WERI-Rb-1 (cell line): ENCODE measurements around the gene RTN3.

Experiments used
- DNase-seq: peaks from one replicate; pipeline ENCODE4 v3.0.0-alpha.2; 2020
- H3K27ac ChIP-seq: fragments of 250-450 bp; sonication (Bioruptor Pico); 2 replicates; pipeline ENCODE4 v1.5.1; 2020; ENCODE audit warnings: mild to moderate bottlenecking, moderate library complexity
- H3K27me3 ChIP-seq: fragments of 250-450 bp; sonication (Bioruptor Pico); 2 replicates; pipeline ENCODE4 v1.5.1; 2021; ENCODE audit warnings: mild to moderate bottlenecking, low read depth, moderate library complexity; ENCODE audit not compliant: insufficient read depth, severe bottlenecking
- H3K36me3 ChIP-seq: fragments of 250-450 bp; sonication (Bioruptor Pico); 2 replicates; pipeline ENCODE4 v1.5.1; 2020; ENCODE audit warnings: mild to moderate bottlenecking, moderate library complexity
- H3K4me3 ChIP-seq: 2 replicates; pipeline ENCODE4 v1.5.1; 2011; ENCODE audit warnings: low read depth, mild to moderate bottlenecking, control low read depth, low read length
- H3K9me3 ChIP-seq: fragments of 250-450 bp; sonication (Bioruptor Pico); 2 replicates; pipeline ENCODE4 v1.5.1; 2021; ENCODE audit warnings: mild to moderate bottlenecking, moderate library complexity; ENCODE audit not compliant: severe bottlenecking
- CTCF ChIP-seq: IDR thresholded peaks from 2 replicates; pipeline ENCODE4 v1.5.1; 2011; ENCODE audit warnings: low read depth, mild to moderate bottlenecking, control low read depth, inconsistent platforms, low read length

Gene RTN3

GRCh38 chr11:63791495-63792167 lies 110.3 kb downstream of the RTN3 start:
- H3K27ac ChIP-seq = no peak overlapping the region
- H3K4me3 ChIP-seq = no peak overlapping the region
- H3K36me3 ChIP-seq = no peaks in the 10 kb centered on the region
- no peak for DNase-seq
- no peak for TF ChIP-seq CTCF
- H3K9me3 ChIP-seq = peaks cover 20% of the 10 kb centered on the region
- H3K27me3 ChIP-seq = no peaks in the 10 kb centered on the region

GRCh38 chr11:63793161-63793560 lies 111.9 kb downstream of the RTN3 start:
- no peak for TF ChIP-seq CTCF
- Histone ChIP-seq H3K27me3 (no peaks in the 10 kb centered on the region), H3K4me3 (no peak overlapping the region), H3K27ac (no peak overlapping the region), H3K9me3 (peaks cover 20% of the 10 kb centered on the region), H3K36me3 (no peaks in the 10 kb centered on the region)
- DNase-seq = no peak

GRCh38 chr11:63795066-63795465 lies 113.8 kb downstream of the RTN3 start:
- no peak for DNase-seq
- no peaks in the 10 kb centered on the region for H3K36me3 ChIP-seq
- no peaks in the 10 kb centered on the region for H3K27me3 ChIP-seq
- TF ChIP-seq CTCF = no peak
- H3K9me3 ChIP-seq = peaks cover 20% of the 10 kb centered on the region
- H3K4me3 ChIP-seq = no peak overlapping the region
- no peak overlapping the region for H3K27ac ChIP-seq

GRCh38 chr11:63800921-63801320 lies 119.6 kb downstream of the RTN3 start:
- TF ChIP-seq CTCF = no peak
- H3K4me3 ChIP-seq = no peak overlapping the region
- H3K27ac ChIP-seq = no peak overlapping the region
- no peaks in the 10 kb centered on the region for H3K27me3 ChIP-seq
- DNase-seq = no peak
- H3K9me3 ChIP-seq = no peaks in the 10 kb centered on the region
- no peaks in the 10 kb centered on the region for H3K36me3 ChIP-seq

GRCh38 chr11:63802637-63803414 lies 121.5 kb downstream of the RTN3 start:
- DNase-seq = no peak

More at GRCh38 chr11:63802637-63803414, 121.5 kb downstream of the RTN3 start:
- no peaks in the 10 kb centered on the region for H3K9me3 ChIP-seq
- H3K36me3 ChIP-seq = no peaks in the 10 kb centered on the region
- no peaks in the 10 kb centered on the region for H3K27me3 ChIP-seq
- no peak for TF ChIP-seq CTCF
- H3K27ac ChIP-seq = no peak overlapping the region
- H3K4me3 ChIP-seq = no peak overlapping the region
